H1 (cell line): ENCODE measurements around the gene F10. TPM values are rescaled to one million over a fixed set of nuclear protein-coding genes. Genes with fewer than 3 reads are reported as not detected.

Experiments used
- polyA plus RNA-seq, 7 experiments: library from polyadenylated mRNA; depleted of rRNA in 3 of 7; stranded (reverse) in 5 of 7; unstranded in 2 of 7; fragments of >200 nt in 5 of 7; fragments of 200-250 nt in 2 of 7; gene quantifications; 1 replicate in 5 of 7; 2 replicates in 1 of 7; 4 replicates in 1 of 7; pipeline versions ENCODE4 v1.2.1 to v1.2.3, GENCODE V29; 2011 to 2013; ENCODE audit warnings: missing spikeins in 2 of 7, mixed read lengths in 2 of 7
- total RNA-seq: library from RNA; stranded (reverse); fragmentation: NEBNext Ultra II Directional; extraction: Animal tissue kit (Norgen Biotek cat#: 25700); gene quantifications from 2 replicates; pipeline ENCODE4 v1.2.1, GENCODE V29; 2021
- TF ChIP-seq, protein P1 (sequence below): fragments of 300-600 bp; sonication (generic); IDR thresholded peaks from 2 replicates; pipeline ENCODE4 v1.7.1; 2012; ENCODE audit warnings: low read length, moderate library complexity, mild to moderate bottlenecking, inconsistent platforms; ENCODE audit not compliant: insufficient replicate concordance

Gene F10
- total and polyA plus RNA-seq, 2 of the 8 experiments (the other 6 are each of a cell fraction or from before 2014, with no cell fraction given), result 2.0 to 4.2 TPM

DNA sequence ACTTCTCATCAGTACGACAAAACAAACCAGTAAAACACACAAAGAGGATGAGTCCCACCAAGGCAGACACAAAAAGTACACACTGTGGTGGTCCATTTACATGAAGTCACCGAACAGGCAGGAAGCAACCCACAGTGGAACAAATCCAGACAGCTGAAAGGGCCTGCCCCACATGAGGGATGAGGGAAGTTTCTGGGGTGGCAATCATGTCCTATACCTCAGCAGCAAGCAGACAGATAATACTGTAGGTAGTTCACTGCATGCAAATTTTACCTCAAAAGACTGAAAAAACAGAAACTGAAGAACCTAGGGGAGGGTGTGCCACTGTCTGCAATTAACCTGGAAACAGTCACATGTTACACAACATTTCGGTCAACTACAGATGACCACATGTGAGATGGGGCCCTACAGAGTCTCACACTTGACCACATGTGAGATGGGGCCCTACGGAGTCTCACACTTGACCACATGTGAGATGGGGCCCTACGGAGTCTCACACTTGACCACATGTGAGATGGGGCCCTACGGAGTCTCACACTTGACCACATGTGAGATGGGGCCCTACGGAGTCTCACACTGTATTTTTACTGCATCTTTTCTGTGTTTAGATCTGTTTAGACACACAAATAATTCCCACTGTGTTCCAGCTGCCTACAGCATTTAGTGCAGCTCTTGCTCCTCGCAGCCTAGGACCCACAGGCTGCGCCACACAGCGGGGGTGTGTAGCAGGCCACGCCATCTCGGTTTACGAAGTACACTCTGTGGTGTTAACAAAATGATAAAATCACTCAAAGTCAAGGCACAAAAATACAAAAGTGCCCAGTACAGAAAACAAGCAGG is 63.7 kb downstream of the F10 start (continued):
- TF ChIP-seq, protein P1, sequence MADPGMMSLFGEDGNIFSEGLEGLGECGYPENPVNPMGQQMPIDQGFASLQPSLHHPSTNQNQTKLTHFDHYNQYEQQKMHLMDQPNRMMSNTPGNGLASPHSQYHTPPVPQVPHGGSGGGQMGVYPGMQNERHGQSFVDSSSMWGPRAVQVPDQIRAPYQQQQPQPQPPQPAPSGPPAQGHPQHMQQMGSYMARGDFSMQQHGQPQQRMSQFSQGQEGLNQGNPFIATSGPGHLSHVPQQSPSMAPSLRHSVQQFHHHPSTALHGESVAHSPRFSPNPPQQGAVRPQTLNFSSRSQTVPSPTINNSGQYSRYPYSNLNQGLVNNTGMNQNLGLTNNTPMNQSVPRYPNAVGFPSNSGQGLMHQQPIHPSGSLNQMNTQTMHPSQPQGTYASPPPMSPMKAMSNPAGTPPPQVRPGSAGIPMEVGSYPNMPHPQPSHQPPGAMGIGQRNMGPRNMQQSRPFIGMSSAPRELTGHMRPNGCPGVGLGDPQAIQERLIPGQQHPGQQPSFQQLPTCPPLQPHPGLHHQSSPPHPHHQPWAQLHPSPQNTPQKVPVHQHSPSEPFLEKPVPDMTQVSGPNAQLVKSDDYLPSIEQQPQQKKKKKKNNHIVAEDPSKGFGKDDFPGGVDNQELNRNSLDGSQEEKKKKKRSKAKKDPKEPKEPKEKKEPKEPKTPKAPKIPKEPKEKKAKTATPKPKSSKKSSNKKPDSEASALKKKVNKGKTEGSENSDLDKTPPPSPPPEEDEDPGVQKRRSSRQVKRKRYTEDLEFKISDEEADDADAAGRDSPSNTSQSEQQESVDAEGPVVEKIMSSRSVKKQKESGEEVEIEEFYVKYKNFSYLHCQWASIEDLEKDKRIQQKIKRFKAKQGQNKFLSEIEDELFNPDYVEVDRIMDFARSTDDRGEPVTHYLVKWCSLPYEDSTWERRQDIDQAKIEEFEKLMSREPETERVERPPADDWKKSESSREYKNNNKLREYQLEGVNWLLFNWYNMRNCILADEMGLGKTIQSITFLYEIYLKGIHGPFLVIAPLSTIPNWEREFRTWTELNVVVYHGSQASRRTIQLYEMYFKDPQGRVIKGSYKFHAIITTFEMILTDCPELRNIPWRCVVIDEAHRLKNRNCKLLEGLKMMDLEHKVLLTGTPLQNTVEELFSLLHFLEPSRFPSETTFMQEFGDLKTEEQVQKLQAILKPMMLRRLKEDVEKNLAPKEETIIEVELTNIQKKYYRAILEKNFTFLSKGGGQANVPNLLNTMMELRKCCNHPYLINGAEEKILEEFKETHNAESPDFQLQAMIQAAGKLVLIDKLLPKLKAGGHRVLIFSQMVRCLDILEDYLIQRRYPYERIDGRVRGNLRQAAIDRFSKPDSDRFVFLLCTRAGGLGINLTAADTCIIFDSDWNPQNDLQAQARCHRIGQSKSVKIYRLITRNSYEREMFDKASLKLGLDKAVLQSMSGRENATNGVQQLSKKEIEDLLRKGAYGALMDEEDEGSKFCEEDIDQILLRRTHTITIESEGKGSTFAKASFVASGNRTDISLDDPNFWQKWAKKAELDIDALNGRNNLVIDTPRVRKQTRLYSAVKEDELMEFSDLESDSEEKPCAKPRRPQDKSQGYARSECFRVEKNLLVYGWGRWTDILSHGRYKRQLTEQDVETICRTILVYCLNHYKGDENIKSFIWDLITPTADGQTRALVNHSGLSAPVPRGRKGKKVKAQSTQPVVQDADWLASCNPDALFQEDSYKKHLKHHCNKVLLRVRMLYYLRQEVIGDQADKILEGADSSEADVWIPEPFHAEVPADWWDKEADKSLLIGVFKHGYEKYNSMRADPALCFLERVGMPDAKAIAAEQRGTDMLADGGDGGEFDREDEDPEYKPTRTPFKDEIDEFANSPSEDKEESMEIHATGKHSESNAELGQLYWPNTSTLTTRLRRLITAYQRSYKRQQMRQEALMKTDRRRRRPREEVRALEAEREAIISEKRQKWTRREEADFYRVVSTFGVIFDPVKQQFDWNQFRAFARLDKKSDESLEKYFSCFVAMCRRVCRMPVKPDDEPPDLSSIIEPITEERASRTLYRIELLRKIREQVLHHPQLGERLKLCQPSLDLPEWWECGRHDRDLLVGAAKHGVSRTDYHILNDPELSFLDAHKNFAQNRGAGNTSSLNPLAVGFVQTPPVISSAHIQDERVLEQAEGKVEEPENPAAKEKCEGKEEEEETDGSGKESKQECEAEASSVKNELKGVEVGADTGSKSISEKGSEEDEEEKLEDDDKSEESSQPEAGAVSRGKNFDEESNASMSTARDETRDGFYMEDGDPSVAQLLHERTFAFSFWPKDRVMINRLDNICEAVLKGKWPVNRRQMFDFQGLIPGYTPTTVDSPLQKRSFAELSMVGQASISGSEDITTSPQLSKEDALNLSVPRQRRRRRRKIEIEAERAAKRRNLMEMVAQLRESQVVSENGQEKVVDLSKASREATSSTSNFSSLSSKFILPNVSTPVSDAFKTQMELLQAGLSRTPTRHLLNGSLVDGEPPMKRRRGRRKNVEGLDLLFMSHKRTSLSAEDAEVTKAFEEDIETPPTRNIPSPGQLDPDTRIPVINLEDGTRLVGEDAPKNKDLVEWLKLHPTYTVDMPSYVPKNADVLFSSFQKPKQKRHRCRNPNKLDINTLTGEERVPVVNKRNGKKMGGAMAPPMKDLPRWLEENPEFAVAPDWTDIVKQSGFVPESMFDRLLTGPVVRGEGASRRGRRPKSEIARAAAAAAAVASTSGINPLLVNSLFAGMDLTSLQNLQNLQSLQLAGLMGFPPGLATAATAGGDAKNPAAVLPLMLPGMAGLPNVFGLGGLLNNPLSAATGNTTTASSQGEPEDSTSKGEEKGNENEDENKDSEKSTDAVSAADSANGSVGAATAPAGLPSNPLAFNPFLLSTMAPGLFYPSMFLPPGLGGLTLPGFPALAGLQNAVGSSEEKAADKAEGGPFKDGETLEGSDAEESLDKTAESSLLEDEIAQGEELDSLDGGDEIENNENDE, result no peak
